AG08395 (cell line): ENCODE measurements around the gene NF1.
"Not testable (repeated sequence)": the region's sequence is repeated elsewhere in the genome, so short reads cannot be mapped to it uniquely, and the experiment has no call there.

Experiments used
- DNase-seq: peaks from one replicate; pipeline ENCODE4 v3.0.0; 2012; ENCODE audit warnings: mixed read lengths, low spot score

Gene NF1, protein sequence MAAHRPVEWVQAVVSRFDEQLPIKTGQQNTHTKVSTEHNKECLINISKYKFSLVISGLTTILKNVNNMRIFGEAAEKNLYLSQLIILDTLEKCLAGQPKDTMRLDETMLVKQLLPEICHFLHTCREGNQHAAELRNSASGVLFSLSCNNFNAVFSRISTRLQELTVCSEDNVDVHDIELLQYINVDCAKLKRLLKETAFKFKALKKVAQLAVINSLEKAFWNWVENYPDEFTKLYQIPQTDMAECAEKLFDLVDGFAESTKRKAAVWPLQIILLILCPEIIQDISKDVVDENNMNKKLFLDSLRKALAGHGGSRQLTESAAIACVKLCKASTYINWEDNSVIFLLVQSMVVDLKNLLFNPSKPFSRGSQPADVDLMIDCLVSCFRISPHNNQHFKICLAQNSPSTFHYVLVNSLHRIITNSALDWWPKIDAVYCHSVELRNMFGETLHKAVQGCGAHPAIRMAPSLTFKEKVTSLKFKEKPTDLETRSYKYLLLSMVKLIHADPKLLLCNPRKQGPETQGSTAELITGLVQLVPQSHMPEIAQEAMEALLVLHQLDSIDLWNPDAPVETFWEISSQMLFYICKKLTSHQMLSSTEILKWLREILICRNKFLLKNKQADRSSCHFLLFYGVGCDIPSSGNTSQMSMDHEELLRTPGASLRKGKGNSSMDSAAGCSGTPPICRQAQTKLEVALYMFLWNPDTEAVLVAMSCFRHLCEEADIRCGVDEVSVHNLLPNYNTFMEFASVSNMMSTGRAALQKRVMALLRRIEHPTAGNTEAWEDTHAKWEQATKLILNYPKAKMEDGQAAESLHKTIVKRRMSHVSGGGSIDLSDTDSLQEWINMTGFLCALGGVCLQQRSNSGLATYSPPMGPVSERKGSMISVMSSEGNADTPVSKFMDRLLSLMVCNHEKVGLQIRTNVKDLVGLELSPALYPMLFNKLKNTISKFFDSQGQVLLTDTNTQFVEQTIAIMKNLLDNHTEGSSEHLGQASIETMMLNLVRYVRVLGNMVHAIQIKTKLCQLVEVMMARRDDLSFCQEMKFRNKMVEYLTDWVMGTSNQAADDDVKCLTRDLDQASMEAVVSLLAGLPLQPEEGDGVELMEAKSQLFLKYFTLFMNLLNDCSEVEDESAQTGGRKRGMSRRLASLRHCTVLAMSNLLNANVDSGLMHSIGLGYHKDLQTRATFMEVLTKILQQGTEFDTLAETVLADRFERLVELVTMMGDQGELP (N-terminal part only)

GRCh38 chr17:31094600-31095235 lies at the start of gene NF1:
Gene NF1 (plus strand): TSS chr17:31094977. CDS start chr17:31095310, 333 bp downstream.
- peak; percentile 99 for DNase-seq

- not testable (repeated sequence) for DNase-seq
These were observed 47.8 kb upstream of the NF1 start for GRCh38 chr17:31046856-31047425.

GRCh38 chr17:31048142-31048541 lies 46.6 kb upstream of the NF1 start:
- DNase-seq, result no peak

DNA sequence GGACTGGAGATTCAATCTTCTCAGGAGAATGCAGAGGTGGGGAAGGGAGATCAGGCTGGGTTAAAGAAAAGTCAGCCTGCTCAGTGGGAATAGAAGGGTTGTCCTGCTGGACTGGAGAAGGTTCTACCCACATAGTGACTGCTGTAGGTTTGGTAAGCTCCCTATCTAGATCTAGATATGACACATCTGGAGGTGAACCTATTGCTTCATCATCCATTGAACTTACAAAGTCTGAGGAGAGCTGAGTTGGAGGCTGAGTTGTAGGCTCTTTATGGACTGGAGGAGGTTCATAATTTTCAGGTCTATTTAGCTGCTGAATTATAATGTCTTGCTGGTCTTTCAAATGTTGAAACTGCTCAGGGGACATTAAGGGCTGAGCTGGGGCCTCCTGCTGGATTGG lies 46.0 kb upstream of the NF1 start:
- no peak for DNase-seq

DNA sequence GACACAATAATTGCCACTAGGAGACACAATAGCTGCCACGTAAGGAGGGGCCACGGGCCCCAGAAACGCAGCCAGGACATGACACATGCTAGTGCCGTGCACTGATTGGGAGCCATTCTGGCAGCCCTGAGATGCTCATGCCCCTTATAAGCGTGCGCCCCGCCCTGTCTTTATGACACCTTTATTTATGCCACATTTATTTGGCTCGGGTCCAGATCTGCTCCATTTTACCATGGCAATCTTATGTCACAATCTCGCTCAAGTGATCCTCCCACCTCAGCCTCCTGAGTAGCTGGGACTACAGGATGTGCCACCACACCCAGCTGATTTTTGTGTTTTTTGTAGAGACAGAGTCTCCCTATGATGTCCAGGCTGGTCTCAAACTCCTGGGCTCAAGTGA lies 43.8 kb upstream of the NF1 start:
- no peak for DNase-seq

- DNase-seq, result no peak
These were observed 43.3 kb upstream of the NF1 start for GRCh38 chr17:31051506-31051905.

DNA sequence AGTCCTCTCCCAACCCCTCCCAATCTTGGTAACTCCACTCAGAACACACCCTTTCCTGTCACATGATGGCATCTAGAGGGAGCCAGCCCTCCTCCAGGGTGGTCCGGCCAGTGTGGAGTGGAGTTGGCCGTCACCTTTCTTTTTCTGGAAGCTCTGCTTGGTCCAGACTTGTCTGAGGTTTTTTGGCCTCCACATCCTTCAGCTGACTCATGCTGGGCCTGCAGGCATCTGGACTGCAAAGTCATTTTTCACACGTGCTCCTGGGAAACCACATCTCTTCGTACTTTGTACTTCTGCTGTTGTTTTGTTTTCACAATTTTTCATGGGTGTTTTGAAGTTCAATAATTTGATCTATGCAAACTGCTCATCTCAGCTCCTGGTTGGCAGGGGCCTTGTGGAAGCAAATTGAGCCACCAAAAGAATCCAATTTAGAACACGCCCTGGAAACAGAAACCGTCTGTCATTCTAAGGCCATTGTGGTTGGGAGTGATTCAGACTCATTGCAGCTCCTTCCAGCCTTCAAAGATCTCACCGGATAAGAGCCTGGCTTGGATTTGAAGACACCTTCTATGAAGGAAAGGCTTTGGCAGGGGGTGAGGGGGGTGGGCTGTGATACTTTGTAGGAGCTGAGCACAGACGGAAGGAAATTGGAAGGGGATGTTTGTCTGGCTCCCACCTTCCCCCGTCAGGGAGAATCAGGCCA lies 42.4 kb upstream of the NF1 start:
- DNase-seq, result peak; percentile 94

- no peak for DNase-seq
These were observed 41.7 kb upstream of the NF1 start for GRCh38 chr17:31053071-31053470.

- no peak for DNase-seq
These were observed 40.0 kb upstream of the NF1 start for GRCh38 chr17:31054761-31055160.

DNA sequence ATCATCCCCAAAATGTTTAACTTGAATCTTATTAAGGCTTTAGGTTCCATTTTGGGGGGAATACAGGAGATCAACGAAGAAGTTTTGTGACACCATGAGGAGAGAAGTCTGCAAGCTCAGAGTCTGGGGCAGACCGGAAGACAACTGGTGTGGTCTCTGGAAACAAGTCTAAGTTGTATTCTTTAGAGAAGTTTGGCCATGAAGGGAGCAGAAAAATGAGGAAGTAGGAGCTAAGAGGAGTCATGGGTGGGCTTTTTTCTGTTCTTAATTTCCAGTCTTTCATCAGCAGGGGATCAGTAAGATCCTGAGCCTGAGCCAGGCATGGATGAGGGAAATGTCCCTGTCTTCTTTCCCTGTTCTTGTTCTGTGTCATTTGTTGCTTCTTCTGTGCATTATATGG lies 35.8 kb upstream of the NF1 start:
- no peak for DNase-seq

GRCh38 chr17:31060791-31061550 lies 33.8 kb upstream of the NF1 start:
- DNase-seq, result no peak

DNA sequence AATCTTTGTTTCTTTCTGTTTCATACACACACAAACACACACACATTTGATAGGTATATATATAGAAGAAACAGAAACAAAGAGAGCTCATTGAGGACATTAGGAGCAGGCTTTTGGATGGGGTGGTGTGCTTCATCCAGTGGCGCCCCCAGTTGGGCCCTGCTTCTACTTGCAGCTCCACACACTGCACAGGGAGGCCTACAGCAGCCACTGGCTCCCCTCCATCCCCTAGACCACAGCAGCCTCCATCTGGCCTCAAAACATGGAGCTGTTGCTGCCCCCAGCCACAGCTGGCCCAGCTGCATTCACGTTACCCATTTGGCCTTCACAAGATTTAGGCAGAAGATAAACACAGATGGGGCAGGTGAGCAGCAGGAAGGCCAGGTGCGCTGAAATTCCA lies 33.1 kb upstream of the NF1 start:
- no peak for DNase-seq

GRCh38 chr17:31062346-31062745 lies 32.4 kb upstream of the NF1 start:
- no peak for DNase-seq

- DNase-seq, result no peak
These were observed 30.1 kb upstream of the NF1 start for GRCh38 chr17:31064707-31065106.

GRCh38 chr17:31067691-31068184 lies 27.0 kb upstream of the NF1 start:
- peak; percentile 82 for DNase-seq

DNA sequence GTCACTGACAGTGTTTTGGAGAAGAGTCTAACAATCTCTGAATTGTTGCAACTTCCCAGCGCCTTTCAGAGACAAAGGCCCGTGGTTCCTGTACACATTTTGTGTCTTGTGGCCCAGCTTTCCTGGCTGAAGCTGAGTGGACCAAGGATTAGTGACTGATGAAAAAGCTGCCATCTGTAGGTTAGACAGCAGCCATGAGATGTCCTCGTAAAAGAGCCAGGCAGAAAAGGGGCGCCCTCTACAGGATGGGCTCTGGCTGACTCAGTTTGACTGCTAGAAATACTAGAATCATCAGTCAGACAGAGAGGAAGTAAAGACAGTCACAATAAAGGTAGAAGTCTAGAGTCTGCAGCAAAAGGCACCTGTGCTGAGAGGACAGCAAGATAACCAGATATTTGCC lies 26.5 kb upstream of the NF1 start:
- no peak for DNase-seq

GRCh38 chr17:31072186-31072585 lies 22.6 kb upstream of the NF1 start:
- DNase-seq, result peak; percentile 34

- no peak for DNase-seq
These were observed 21.4 kb upstream of the NF1 start for GRCh38 chr17:31073411-31073810.

- DNase-seq, result peak; percentile 58
These were observed 19.8 kb upstream of the NF1 start for GRCh38 chr17:31074772-31075555.
